Left kidney (tissue), 2 donors: ENCODE measurements around the gene MRPL51. TPM values are rescaled to one million over a fixed set of nuclear protein-coding genes. Genes with fewer than 3 reads are reported as not detected.
A peak's percentile ranks its signal among the peaks of the same experiment; 100 is the strongest.
"Not testable (repeated sequence)": the region's sequence is repeated elsewhere in the genome, so short reads cannot be mapped to it uniquely, and the experiment has no call there.

Experiments used
- DNase-seq: peaks from one replicate; pipeline ENCODE4 v3.0.0-alpha.2; 2013
- polyA plus RNA-seq: library from polyadenylated mRNA; unstranded; fragments of 120-200 nt; gene quantifications from one replicate; pipeline ENCODE4 v1.2.1, GENCODE V29; 2013; ENCODE audit not compliant: insufficient read length

MRPL51 gene
- polyA plus RNA-seq, 1 donor = 170 TPM

GRCh38 chr12:6533923-6534694 lies 41.0 kb upstream of the MRPL51 start, which contains the start of gene GAPDH:
TSS of gene GAPDH (plus strand) at chr12:6534517. CDS start at chr12:6534833, 316 bp downstream.
- peak; percentile 96 for DNase-seq

GRCh38 chr12:6533653-6533922 lies 40.5 kb upstream of the MRPL51 start:
- DNase-seq = no peak

GRCh38 chr12:6532927-6533652 lies 40.0 kb upstream of the MRPL51 start:
- peak; percentile 77 for DNase-seq

- DNase-seq = peak; percentile 30
Observed at GRCh38 chr12:6532051-6532926, 39.2 kb upstream of the MRPL51 start.

GRCh38 chr12:6530576-6531260 lies 37.7 kb upstream of the MRPL51 start:
- DNase-seq = no peak

- DNase-seq = no peak
Observed at GRCh38 chr12:6529291-6529737, 36.3 kb upstream of the MRPL51 start.

- DNase-seq = no peak
Observed at GRCh38 chr12:6528539-6529235, 35.6 kb upstream of the MRPL51 start.

GRCh38 chr12:6527711-6528110 lies 34.6 kb upstream of the MRPL51 start:
- no peak for DNase-seq

GRCh38 chr12:6526766-6527525 lies 33.9 kb upstream of the MRPL51 start:
- no peak for DNase-seq

- DNase-seq = no peak
Observed at GRCh38 chr12:6526201-6526600, 33.1 kb upstream of the MRPL51 start.

- DNase-seq = no peak
Observed at GRCh38 chr12:6524648-6525047, 31.6 kb upstream of the MRPL51 start.

- DNase-seq = no peak
Observed at GRCh38 chr12:6523708-6524107, 30.6 kb upstream of the MRPL51 start.

GRCh38 chr12:6522193-6522592 lies 29.1 kb upstream of the MRPL51 start:
- no peak for DNase-seq

- no peak for DNase-seq
Observed at GRCh38 chr12:6520186-6520585, 27.1 kb upstream of the MRPL51 start.

GRCh38 chr12:6508087-6508486 lies 15.0 kb upstream of the MRPL51 start:
- DNase-seq = no peak

GRCh38 chr12:6507102-6507998 lies 14.3 kb upstream of the MRPL51 start:
- DNase-seq = no peak

- no peak for DNase-seq
Observed at GRCh38 chr12:6500466-6500865, 7.4 kb upstream of the MRPL51 start.

- DNase-seq = not testable (repeated sequence)
Observed at GRCh38 chr12:6497291-6497690, 4.2 kb upstream of the MRPL51 start.

GRCh38 chr12:6494968-6495367 lies 1.9 kb upstream of the MRPL51 start:
- DNase-seq = no peak
